Cardiac muscle cell (in vitro differentiated cells and primary cell): ENCODE results near the gene DHRS9. TPM values are rescaled to one million over a fixed set of nuclear protein-coding genes. Genes with fewer than 3 reads are reported as not detected.

Source experiments
- DNase-seq, 2 donors: peaks; one replicate each; pipeline versions ENCODE4 v3.0.0 to v3.0.0-alpha.2; 2010 to 2017; ENCODE audit warnings: low read depth in 1 of 2, low spot score in 1 of 2
- H3K27ac ChIP-seq: fragments of 200-600 bp; sonication (generic); 2 replicates; pipeline ENCODE4 v1.5.1; 2016
- H3K27me3 ChIP-seq: fragments of 200-600 bp; sonication (generic); 2 replicates; pipeline ENCODE4 v1.6.0; 2016; ENCODE audit warnings: control low read depth
- H3K36me3 ChIP-seq: fragments of 200-600 bp; sonication (generic); 2 replicates; pipeline ENCODE4 v1.5.1; 2016; ENCODE audit warnings: control low read depth
- H3K4me1 ChIP-seq: fragments of 200-600 bp; sonication (generic); 2 replicates; pipeline ENCODE4 v1.8.1; 2017; ENCODE audit warnings: low read depth, mild to moderate bottlenecking, mixed run types
- H3K4me3 ChIP-seq: fragments of 200-600 bp; sonication (generic); 2 replicates; pipeline ENCODE4 v1.5.1; 2016; ENCODE audit warnings: mild to moderate bottlenecking
- H3K9me3 ChIP-seq: fragments of 200-600 bp; sonication (generic); 2 replicates; pipeline ENCODE4 v1.5.1; 2017; ENCODE audit warnings: low read depth, mild to moderate bottlenecking, control low read depth
- CTCF ChIP-seq: IDR thresholded peaks from 2 replicates; pipeline ENCODE4 v1.5.1; 2012; ENCODE audit warnings: low read depth, mild to moderate bottlenecking, low read length
- polyA plus RNA-seq: library from polyadenylated mRNA; unstranded; fragments of >200 nt; fragmentation: Nextera tagmentation; extraction: Ambion mirVana; gene quantifications from 2 replicates; pipeline ENCODE4 v1.2.1, GENCODE V29; 2016
- total RNA-seq: library from RNA; depleted of rRNA; stranded (reverse); fragments of >200 nt; gene quantifications from 2 replicates; pipeline ENCODE4 v1.2.3, GENCODE V29; 2016

Gene DHRS9
- total and polyA plus RNA-seq, 2 experiments from 2014 or later, result 1.4 TPM; not detected in 1

GRCh38 chr2:169116327-169116726 lies 47.0 kb downstream of the DHRS9 start:
- no peaks in the 10 kb centered on the region for H3K36me3 ChIP-seq
- no peak for TF ChIP-seq CTCF
- H3K4me3 ChIP-seq, result no peak overlapping the region
- no peak overlapping the region for H3K27ac ChIP-seq
- no peaks in the 10 kb centered on the region for H3K9me3 ChIP-seq
- peaks cover 20% of the 10 kb centered on the region for H3K4me1 ChIP-seq
- no peak for DNase-seq
- no peaks in the 10 kb centered on the region for H3K27me3 ChIP-seq

GRCh38 chr2:169116993-169117392 lies 47.6 kb downstream of the DHRS9 start:
- H3K36me3 ChIP-seq, result no peaks in the 10 kb centered on the region
- no peak for TF ChIP-seq CTCF
- no peaks in the 10 kb centered on the region for H3K27me3 ChIP-seq

GRCh38 chr2:169118060-169118459 lies 48.7 kb downstream of the DHRS9 start:
- Histone ChIP-seq H3K36me3 (no peaks in the 10 kb centered on the region), H3K4me1 (peaks cover 20% of the 10 kb centered on the region), H3K9me3 (no peaks in the 10 kb centered on the region), H3K27ac (no peak overlapping the region), H3K27me3 (no peaks in the 10 kb centered on the region), H3K4me3 (no peak overlapping the region)
- no peak for DNase-seq
- TF ChIP-seq CTCF, result no peak

More at GRCh38 chr2:169116993-169117392, 47.6 kb downstream of the DHRS9 start:
- no peak overlapping the region for H3K4me3 ChIP-seq
- no peaks in the 10 kb centered on the region for H3K9me3 ChIP-seq
- no peak for DNase-seq
- peaks cover 20% of the 10 kb centered on the region for H3K4me1 ChIP-seq
- no peak overlapping the region for H3K27ac ChIP-seq

- Histone ChIP-seq H3K36me3 (no peaks in the 10 kb centered on the region), H3K27ac (no peak overlapping the region)
- DNase-seq, result peak in 1 of 2 donors; percentile 69
Measured at GRCh38 chr2:169119123-169119760, 49.9 kb downstream of the DHRS9 start.

GRCh38 chr2:169119851-169120250 lies 50.5 kb downstream of the DHRS9 start:
- TF ChIP-seq CTCF, result no peak
- no peak overlapping the region for H3K27ac ChIP-seq
- no peaks in the 10 kb centered on the region for H3K9me3 ChIP-seq

More at GRCh38 chr2:169119123-169119760, 49.9 kb downstream of the DHRS9 start:
- Histone ChIP-seq H3K4me3 (no peak overlapping the region), H3K27me3 (no peaks in the 10 kb centered on the region), H3K9me3 (no peaks in the 10 kb centered on the region), H3K4me1 (peaks cover 20% of the 10 kb centered on the region)
- no peak for TF ChIP-seq CTCF

More at GRCh38 chr2:169119851-169120250, 50.5 kb downstream of the DHRS9 start:
- no peaks in the 10 kb centered on the region for H3K27me3 ChIP-seq
- peaks cover 20% of the 10 kb centered on the region for H3K4me1 ChIP-seq
- H3K36me3 ChIP-seq, result no peaks in the 10 kb centered on the region
- peak in 1 of 2 donors; percentile 80 for DNase-seq
- no peak overlapping the region for H3K4me3 ChIP-seq
